Stomach smooth muscle (tissue), 2 donors: ENCODE results near the gene KRTAP12-2.

ENCODE experiments used
- H3K27ac ChIP-seq: one replicate; pipeline ENCODE4 v1.7.0; 2013; ENCODE audit warnings: mild to moderate bottlenecking, low read length, inconsistent platforms
- H3K27me3 ChIP-seq, 2 donors: one replicate each; pipeline ENCODE4 v1.7.0; 2013; ENCODE audit warnings: low read length in 2 of 2; ENCODE audit not compliant: insufficient read depth in 2 of 2, control insufficient read depth in 1 of 2
- H3K36me3 ChIP-seq, 2 donors: one replicate each; pipeline ENCODE4 v1.7.0; 2013; ENCODE audit warnings: low read length in 2 of 2; ENCODE audit not compliant: control insufficient read depth in 2 of 2, insufficient read depth in 2 of 2
- H3K4me1 ChIP-seq: one replicate; pipeline ENCODE4 v1.7.0; 2013; ENCODE audit warnings: low read length; ENCODE audit not compliant: control insufficient read depth, insufficient read depth
- H3K4me3 ChIP-seq, 2 donors: one replicate each; pipeline ENCODE4 v1.7.0; 2013; ENCODE audit warnings: low read length in 2 of 2
- H3K9ac ChIP-seq, 2 donors: one replicate each; pipeline ENCODE4 v1.7.0; 2013; ENCODE audit warnings: low read length in 2 of 2, mild to moderate bottlenecking in 1 of 2
- H3K9me3 ChIP-seq, 2 donors: one replicate each; pipeline ENCODE4 v1.7.0; 2013; ENCODE audit warnings: low read length in 2 of 2; ENCODE audit not compliant: control insufficient read depth in 2 of 2
- donor health status: healthy.
- donor health status: Pancreatic carcinoma.

KRTAP12-2 gene

GRCh38 chr21:44666401-44667320 lies at the start of gene KRTAP12-2:
KRTAP12-2 (minus strand) TSS chr21:44666927; CDS start chr21:44666886, 41 bp downstream.
- Histone ChIP-seq H3K36me3 (no peaks in the 10 kb centered on the region), H3K27ac (no peak within 1 kb of the TSS), H3K9ac (no peak within 1 kb of the TSS), H3K4me3 (no peak within 1 kb of the TSS), H3K4me1 (no peaks in the 10 kb centered on the region), H3K27me3 (peaks cover 0 to 7% of the 10 kb centered on the region in 2 donors), H3K9me3 (peaks cover 2 to 10% of the 10 kb centered on the region in 2 donors)

GRCh38 chr21:44714905-44715304 lies 48.2 kb upstream of the KRTAP12-2 start:
- H3K4me3 ChIP-seq, result no peak overlapping the region
- peaks cover 37 to 39% of the 10 kb centered on the region in 2 donors for H3K27me3 ChIP-seq

GRCh38 chr21:44713846-44714245 lies 47.1 kb upstream of the KRTAP12-2 start:
- Histone ChIP-seq H3K4me1 (peaks cover 2% of the 10 kb centered on the region), H3K9ac (no peak overlapping the region), H3K36me3 (no peaks in the 10 kb centered on the region), H3K9me3 (no peaks in the 10 kb centered on the region), H3K27me3 (peaks cover 44 to 49% of the 10 kb centered on the region in 2 donors), H3K4me3 (no peak overlapping the region), H3K27ac (no peak overlapping the region)

More at GRCh38 chr21:44714905-44715304, 48.2 kb upstream of the KRTAP12-2 start:
- Histone ChIP-seq H3K27ac (no peak overlapping the region), H3K36me3 (no peaks in the 10 kb centered on the region), H3K9ac (no peak overlapping the region), H3K9me3 (no peaks in the 10 kb centered on the region), H3K4me1 (peaks cover 2% of the 10 kb centered on the region)

GRCh38 chr21:44713130-44713529 lies 46.4 kb upstream of the KRTAP12-2 start:
- H3K9me3 ChIP-seq, result no peaks in the 10 kb centered on the region
- no peak overlapping the region for H3K27ac ChIP-seq
- H3K4me1 ChIP-seq, result peaks cover 2% of the 10 kb centered on the region
- H3K27me3 ChIP-seq, result peaks cover 47 to 50% of the 10 kb centered on the region in 2 donors
- H3K36me3 ChIP-seq, result no peaks in the 10 kb centered on the region
- H3K4me3 ChIP-seq, result no peak overlapping the region
- H3K9ac ChIP-seq, result no peak overlapping the region

GRCh38 chr21:44712203-44713028 lies 45.7 kb upstream of the KRTAP12-2 start:
- Histone ChIP-seq H3K9ac (no peak overlapping the region), H3K27ac (no peak overlapping the region), H3K27me3 (peaks cover 53 to 54% of the 10 kb centered on the region in 2 donors), H3K36me3 (no peaks in the 10 kb centered on the region), H3K9me3 (no peaks in the 10 kb centered on the region), H3K4me1 (peaks cover 2% of the 10 kb centered on the region), H3K4me3 (no peak overlapping the region)

- Histone ChIP-seq H3K4me1 (peaks cover 2% of the 10 kb centered on the region), H3K9ac (no peak within 1 kb of the TSS), H3K27ac (no peak within 1 kb of the TSS), H3K4me3 (no peak within 1 kb of the TSS), H3K9me3 (no peaks in the 10 kb centered on the region), H3K36me3 (no peaks in the 10 kb centered on the region), H3K27me3 (peaks cover 56 to 61% of the 10 kb centered on the region in 2 donors)
Measured at GRCh38 chr21:44711327-44712202, 44.8 kb upstream of the KRTAP12-2 start, which contains the start of gene TSPEAR. TSPEAR (minus strand) TSS chr21:44711572; CDS start chr21:44711514, 58 bp downstream.

GRCh38 chr21:44710756-44711326 lies 44.1 kb upstream of the KRTAP12-2 start:
- Histone ChIP-seq H3K9ac (no peak overlapping the region), H3K36me3 (no peaks in the 10 kb centered on the region), H3K27me3 (peaks cover 58 to 67% of the 10 kb centered on the region in 2 donors), H3K27ac (no peak overlapping the region), H3K4me3 (no peak overlapping the region), H3K4me1 (peaks cover 2% of the 10 kb centered on the region), H3K9me3 (no peaks in the 10 kb centered on the region)

- peaks cover 58 to 67% of the 10 kb centered on the region in 2 donors for H3K27me3 ChIP-seq
- H3K27ac ChIP-seq, result no peak overlapping the region
- peaks cover 2% of the 10 kb centered on the region for H3K4me1 ChIP-seq
- H3K9me3 ChIP-seq, result no peaks in the 10 kb centered on the region
- no peak overlapping the region for H3K4me3 ChIP-seq
- no peaks in the 10 kb centered on the region for H3K36me3 ChIP-seq
- H3K9ac ChIP-seq, result no peak overlapping the region
Measured at GRCh38 chr21:44710294-44710665, 43.6 kb upstream of the KRTAP12-2 start.

- H3K27me3 ChIP-seq, result peaks cover 60 to 66% of the 10 kb centered on the region in 2 donors
- H3K4me1 ChIP-seq, result peaks cover 2% of the 10 kb centered on the region
- H3K9me3 ChIP-seq, result no peaks in the 10 kb centered on the region
- H3K36me3 ChIP-seq, result no peaks in the 10 kb centered on the region
- H3K9ac ChIP-seq, result no peak overlapping the region
- no peak overlapping the region for H3K4me3 ChIP-seq
- H3K27ac ChIP-seq, result no peak overlapping the region
Measured at GRCh38 chr21:44709426-44710293, 42.9 kb upstream of the KRTAP12-2 start.
